IMR-90 (cell line): Measurements from ENCODE around the gene FYB2. TPM values are rescaled to one million over a fixed set of nuclear protein-coding genes. Genes with fewer than 3 reads are reported as not detected.

Experiments
- ATAC-seq: fragments of 200-7000 bp; cut with Tn5 transposase; 2 replicates; pipeline ENCODE4 v1.9.1; 2020; ENCODE audit warnings: low read depth, mild to moderate bottlenecking, moderate library complexity
- BruUV-seq: library from RNA; stranded (reverse); fragments of 400-500 nt; replicated peaks from 2 replicates; lab custom pipeline; 2021; lab: Mats Ljungman, UMichigan
- CTCF ChIA-PET: fragments of 300-600 bp; formaldehyde crosslinking; extraction: SDS; loops from one replicate; lab custom pipeline; 2021; ENCODE audit warnings: antibody characterized with exemption; lab: Yijun Ruan, JAX
- POLR2A ChIA-PET: fragments of 300-600 bp; sonication (Branson Sonifier 250); formaldehyde crosslinking; loops from one replicate; lab custom pipeline; 2022; ENCODE audit warnings: antibody characterized with exemption; ENCODE audit not compliant: unreplicated experiment; lab: Charles Lee
- DNase-seq: peaks from one replicate; pipeline ENCODE4 v3.0.0; 2013
- H2AFZ ChIP-seq: replicated peaks from 2 replicates; pipeline ENCODE3; 2013; ENCODE audit warnings: low read length, mild to moderate bottlenecking; ENCODE audit not compliant: poor library complexity
- H2AK5ac ChIP-seq: 2 replicates; pipeline ENCODE4 v1.6.1; 2013; ENCODE audit warnings: low read depth, low read length, inconsistent platforms
- H2AK9ac ChIP-seq: replicated peaks from 2 replicates; pipeline ENCODE3; 2013; ENCODE audit warnings: mild to moderate bottlenecking, low read depth, low read length, moderate library complexity; ENCODE audit not compliant: poor library complexity
- H2BK120ac ChIP-seq: 2 replicates; pipeline ENCODE4 v1.6.1; 2013; ENCODE audit warnings: low read depth, low read length, inconsistent platforms
- H2BK15ac ChIP-seq: 3 replicates; pipeline ENCODE4 v1.6.1; 2013; ENCODE audit warnings: low read depth, low read length, inconsistent platforms
- H2BK20ac ChIP-seq: 2 replicates; pipeline ENCODE4 v1.6.1; 2013; ENCODE audit warnings: low read depth, mild to moderate bottlenecking, inconsistent platforms, low read length, moderate library complexity
- H2BK5ac ChIP-seq: 2 replicates; pipeline ENCODE4 v1.6.1; 2013; ENCODE audit warnings: mild to moderate bottlenecking, low read depth, low read length, inconsistent platforms; ENCODE audit not compliant: poor library complexity, severe bottlenecking
- H3K14ac ChIP-seq: replicated peaks from 2 replicates; pipeline ENCODE4 v1.6.1; 2013; ENCODE audit warnings: low read depth, low read length, inconsistent platforms
- H3K18ac ChIP-seq: 2 replicates; pipeline ENCODE4 v1.6.1; 2013; ENCODE audit warnings: low read depth, low read length, control low read depth
- H3K23ac ChIP-seq: 2 replicates; pipeline ENCODE4 v1.6.1; 2013; ENCODE audit warnings: low read depth, low read length, inconsistent platforms
- H3K27ac ChIP-seq: 2 replicates; pipeline ENCODE4 v1.5.1; 2013; ENCODE audit warnings: mild to moderate bottlenecking, control low read depth, low read length; ENCODE audit not compliant: insufficient read depth
- H3K27me3 ChIP-seq: 2 replicates; pipeline ENCODE4 v1.6.1; 2013; ENCODE audit warnings: low read length; ENCODE audit not compliant: control insufficient read depth, insufficient read depth
- H3K36me3 ChIP-seq: 2 replicates; pipeline ENCODE4 v1.6.1; 2013; ENCODE audit warnings: low read length, mixed read lengths; ENCODE audit not compliant: control insufficient read depth, insufficient read depth
- H3K4ac ChIP-seq: 2 replicates; pipeline ENCODE4 v1.6.1; 2013; ENCODE audit warnings: low read depth, low read length, inconsistent platforms
- H3K4me1 ChIP-seq: 2 replicates; pipeline ENCODE4 v1.6.1; 2013; ENCODE audit warnings: low read length, mixed read lengths; ENCODE audit not compliant: control insufficient read depth, insufficient read depth
- H3K4me2 ChIP-seq: 2 replicates; pipeline ENCODE4 v1.6.1; 2013; ENCODE audit warnings: low read depth, mild to moderate bottlenecking, control low read depth, low read length, moderate library complexity
- H3K4me3 ChIP-seq: 2 replicates; pipeline ENCODE4 v1.5.1; 2013; ENCODE audit warnings: low read depth, mild to moderate bottlenecking, control low read depth, low read length, moderate library complexity; ENCODE audit not compliant: insufficient read depth
- H3K56ac ChIP-seq: 2 replicates; pipeline ENCODE4 v1.6.1; 2013; ENCODE audit warnings: low read length, inconsistent platforms; ENCODE audit not compliant: insufficient read depth; ENCODE audit errors: extremely low read depth
- H3K79me1 ChIP-seq, 2 experiments: 2 replicates each; pipeline ENCODE4 v1.6.1; 2013; ENCODE audit warnings: low read length in 2 of 2, inconsistent platforms in 1 of 2, low read depth in 1 of 2
- H3K9ac ChIP-seq: 2 replicates; pipeline ENCODE4 v1.6.1; 2013; ENCODE audit warnings: low read depth, low read length, control low read depth
- H3K9me1 ChIP-seq: 2 replicates; pipeline ENCODE4 v1.6.1; 2013; ENCODE audit warnings: low read length, inconsistent platforms; ENCODE audit not compliant: insufficient read depth
- H3K9me3 ChIP-seq: 2 replicates; pipeline ENCODE4 v1.6.1; 2013; ENCODE audit warnings: low read length; ENCODE audit not compliant: control insufficient read depth, insufficient read depth
- H4K20me1 ChIP-seq: 2 replicates; pipeline ENCODE4 v1.6.1; 2013; ENCODE audit warnings: low read length, inconsistent platforms; ENCODE audit not compliant: insufficient read depth
- H4K5ac ChIP-seq: 2 replicates; pipeline ENCODE4 v1.6.1; 2013; ENCODE audit warnings: mild to moderate bottlenecking, low read depth, low read length, control low read depth
- H4K8ac ChIP-seq, 2 experiments: 2 replicates each; pipeline ENCODE4 v1.6.1; 2013; ENCODE audit warnings: low read depth in 2 of 2, low read length in 2 of 2, control low read depth in 1 of 2, inconsistent platforms in 1 of 2
- H4K91ac ChIP-seq: 2 replicates; pipeline ENCODE4 v1.6.1; 2013; ENCODE audit warnings: low read depth, low read length, inconsistent platforms; ENCODE audit not compliant: insufficient read depth
- CEBPB ChIP-seq: IDR thresholded peaks from 2 replicates; pipeline ENCODE4 v1.6.1; 2012; ENCODE audit warnings: low read depth, low read length, improper control_type of control experiment
- FOS ChIP-seq: fragments of 150-350 bp; IDR thresholded peaks from 2 replicates; pipeline ENCODE4 v1.6.1; 2016; ENCODE audit warnings: low read depth, low read length
- MAZ ChIP-seq: IDR thresholded peaks from 2 replicates; pipeline ENCODE4 v1.6.1; 2012; ENCODE audit warnings: low read depth, mild to moderate bottlenecking, low read length, improper control_type of control experiment, moderate library complexity, borderline replicate concordance
- MXI1 ChIP-seq: IDR thresholded peaks from 2 replicates; pipeline ENCODE4 v1.6.1; 2012; ENCODE audit warnings: low read depth, mild to moderate bottlenecking, low read length, moderate library complexity, borderline replicate concordance
- POLR2A ChIP-seq: IDR thresholded peaks from 2 replicates; pipeline ENCODE4 v1.6.1; 2012; ENCODE audit warnings: mild to moderate bottlenecking, low read depth, low read length
- RAD21 ChIP-seq: IDR thresholded peaks from 2 replicates; pipeline ENCODE4 v1.6.1; 2012; ENCODE audit warnings: low read length, improper control_type of control experiment
- SMC3 ChIP-seq: fragments of 150-350 bp; IDR thresholded peaks from 2 replicates; pipeline ENCODE4 v1.6.1; 2016; ENCODE audit warnings: low read depth, mild to moderate bottlenecking, antibody characterized with exemption, low read length, moderate library complexity
- WGBS, 2 experiments: methylation state at CpG; one replicate each; pipeline versions ENCODE4 v1.1.5 to v1.1.7; 2013; ENCODE audit warnings: missing lambda C conversion rate in 2 of 2; ENCODE audit not compliant: insufficient read length in 1 of 2; ENCODE audit errors: extremely low coverage in 2 of 2; 5-methylcytosine and 5-hydroxymethylcytosine counted together
- dilution Hi-C: fragments of 300-500 bp; cut with HindIII; formaldehyde crosslinking; loops from one replicate; pipeline ENCODE4 v1.14.3; 2018; ENCODE audit warnings: low sequenced_read_pairs; ENCODE audit not compliant: unreplicated experiment
- in situ Hi-C: fragments of 300-500 bp; cut with MboI; formaldehyde crosslinking; loops from 3 replicates; pipeline ENCODE4 v1.14.3; 2019; ENCODE audit warnings: low sequenced_read_pairs, inconsistent platforms, mixed read lengths
- intact Hi-C: fragments of 100-400 bp; cut with micrococcal nuclease; formaldehyde crosslinking; loops from 2 replicates; pipeline ENCODE4 v1.10.0; 2022
- polyA plus RNA-seq, 3 experiments: library from polyadenylated mRNA; depleted of rRNA; stranded (reverse); fragments of >200 nt; gene quantifications; 2 replicates each; pipeline ENCODE4 v1.2.3, GENCODE V29; 2012; ENCODE audit warnings: low replicate concordance in 1 of 3
- total RNA-seq: library from RNA; depleted of rRNA; stranded (reverse); fragments of >200 nt; gene quantifications from 2 replicates; pipeline ENCODE4 v1.2.3, GENCODE V29; 2012

The FYB2 gene
- total and polyA plus RNA-seq, 2 of the 4 experiments (the other 2 are of a cell fraction), result under 0.01 TPM; not detected in 1

DNA sequence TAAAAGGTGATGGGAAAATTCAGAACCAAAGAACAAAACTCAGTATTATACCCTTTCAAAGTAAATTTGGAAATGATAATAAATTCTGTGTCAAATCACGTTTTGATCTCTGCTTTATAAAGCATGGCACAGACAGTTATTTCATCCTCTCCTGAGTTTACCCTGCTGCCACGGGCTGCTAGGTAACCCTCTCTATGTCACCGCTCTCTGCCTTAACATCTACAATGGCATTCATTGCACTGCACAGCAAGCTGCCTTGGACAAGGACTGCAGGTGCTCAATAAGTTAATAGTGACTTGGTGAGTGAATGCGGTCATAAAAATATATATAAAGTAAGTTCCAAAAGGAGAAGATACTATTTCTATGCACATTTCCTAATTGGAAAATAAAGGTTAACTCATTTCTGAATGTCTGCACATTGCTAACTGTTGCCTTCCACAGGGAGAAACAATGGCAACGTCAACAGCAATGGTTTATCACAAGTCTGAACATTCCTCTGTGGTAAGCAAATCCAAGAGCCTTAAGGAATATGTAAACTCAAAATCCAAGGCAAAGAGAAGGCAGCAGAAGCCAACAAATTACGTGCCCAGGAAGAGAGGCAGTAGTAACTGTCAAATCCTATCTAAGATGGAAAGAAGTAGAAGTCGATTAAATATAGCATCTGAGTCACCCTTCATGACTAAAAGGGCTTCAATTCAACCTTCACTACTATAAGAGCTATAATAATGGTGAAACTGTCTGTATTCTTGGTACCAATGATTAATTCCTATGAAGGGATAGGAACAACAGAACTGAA is 19.4 kb downstream of the FYB2 start:
- H3K9me1 ChIP-seq, result peaks cover 10% of the 10 kb centered on the region
- H3K18ac ChIP-seq, result no peak overlapping the region
- TF ChIP-seq POLR2A (no peak), SMC3 (no peak), MXI1 (no peak), RAD21 (no peak), MAZ (no peak), FOS (peak; percentile 28; the same call in 1 of the 2 replicates), CEBPB (no peak)
- no peak overlapping the region for H4K8ac ChIP-seq
- no TSS peak for BruUV-seq
- ATAC-seq (peak; percentile 67), DNase-seq (peak; percentile 81)
- no peak overlapping the region for H3K27ac ChIP-seq
- no peak overlapping the region for H3K9ac ChIP-seq
- H2AFZ ChIP-seq, result peak overlapping the region; percentile 68
- H2AK9ac ChIP-seq, result no peak overlapping the region
- H3K14ac ChIP-seq, result no peak overlapping the region; the same call in 1 of the 2 replicates
- ChIA-PET POLR2A (no interaction called here), CTCF (interaction anchor here (1.2 kb wide), 1 partner anchor 21 kb away, joined by 3 read pairs; no protein-coding TSS in a partner anchor)
- peak overlapping the region; percentile 53; the same call in 1 of the 2 replicates for H3K4ac ChIP-seq
- no CpG with 5 or more reads among the region's 7 CpGs for WGBS, 2 experiments
- H4K5ac ChIP-seq, result no peak overlapping the region
- no peaks in the 10 kb centered on the region for H3K79me1 ChIP-seq
- H2BK15ac ChIP-seq, result no peak overlapping the region
- dilution Hi-C loops (no loop called here), intact Hi-C loops (no loop called here), in situ Hi-C loops (loop anchor here (25.0 kb wide), 1 partner anchor 1288 kb away; no protein-coding TSS in a partner anchor)
- no peak overlapping the region for H3K56ac ChIP-seq
- no peak overlapping the region for H2BK20ac ChIP-seq
- H3K4me2 ChIP-seq, result no peak overlapping the region
- H4K20me1 ChIP-seq, result no peaks in the 10 kb centered on the region
- H4K91ac ChIP-seq, result no peak overlapping the region
- H2BK5ac ChIP-seq, result peak overlapping the region; percentile 41
- peak overlapping the region; percentile 48 for H2AK5ac ChIP-seq
- no peaks in the 10 kb centered on the region; the same call in 1 of the 2 replicates for H3K27me3 ChIP-seq
- no peaks in the 10 kb centered on the region for H3K9me3 ChIP-seq
- peak overlapping the region; percentile 53; the same call in 1 of the 2 replicates for H2BK120ac ChIP-seq
- H3K4me3 ChIP-seq, result no peak overlapping the region
- H3K23ac ChIP-seq, result no peak overlapping the region
- H3K36me3 ChIP-seq, result no peaks in the 10 kb centered on the region
- peaks cover 11% of the 10 kb centered on the region for H3K4me1 ChIP-seq
